SU-DHL-6 (cell line): ENCODE measurements around the gene POC1B.

Experiments
- EZH2phosphoT487 ChIP-seq: fragments of 200-600 bp; sonication (generic), shearing (Covaris generic); conservative IDR thresholded peaks from 2 replicates; pipeline ENCODE4 v1.6.1; 2018; ENCODE audit warnings: mild to moderate bottlenecking, antibody characterized with exemption, low read length, moderate library complexity, mixed read lengths
- TF ChIP-seq, protein P1 (sequence below): fragments of 200-600 bp; sonication (generic); IDR thresholded peaks from one replicate; pipeline ENCODE4 v1.5.1; 2017; ENCODE audit warnings: antibody characterized with exemption, mild to moderate bottlenecking, low read length, moderate library complexity; ENCODE audit not compliant: insufficient read depth, poor library complexity, severe bottlenecking

DNA sequence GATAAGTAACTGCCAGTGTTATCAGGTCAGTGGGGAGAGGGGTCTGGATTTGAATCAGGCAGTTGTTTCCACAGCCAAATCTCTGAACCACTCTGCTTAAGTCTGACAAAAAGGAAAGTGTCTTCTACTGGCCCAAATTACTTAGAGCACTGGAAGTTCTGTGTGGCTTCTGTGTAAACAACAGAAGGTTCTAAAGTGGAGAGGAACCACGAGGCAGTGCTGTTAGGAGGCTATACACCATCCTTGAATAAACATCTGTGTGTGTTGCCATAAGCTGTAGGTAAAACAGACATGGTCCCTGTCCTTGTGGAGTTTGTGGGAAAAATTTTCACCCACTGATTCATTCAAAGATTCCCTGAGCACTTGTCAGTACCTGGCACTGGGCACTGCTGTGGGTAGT lies 51.2 kb downstream of the POC1B start:
- no peak for TF ChIP-seq EZH2phosphoT487
- TF ChIP-seq, protein P1, sequence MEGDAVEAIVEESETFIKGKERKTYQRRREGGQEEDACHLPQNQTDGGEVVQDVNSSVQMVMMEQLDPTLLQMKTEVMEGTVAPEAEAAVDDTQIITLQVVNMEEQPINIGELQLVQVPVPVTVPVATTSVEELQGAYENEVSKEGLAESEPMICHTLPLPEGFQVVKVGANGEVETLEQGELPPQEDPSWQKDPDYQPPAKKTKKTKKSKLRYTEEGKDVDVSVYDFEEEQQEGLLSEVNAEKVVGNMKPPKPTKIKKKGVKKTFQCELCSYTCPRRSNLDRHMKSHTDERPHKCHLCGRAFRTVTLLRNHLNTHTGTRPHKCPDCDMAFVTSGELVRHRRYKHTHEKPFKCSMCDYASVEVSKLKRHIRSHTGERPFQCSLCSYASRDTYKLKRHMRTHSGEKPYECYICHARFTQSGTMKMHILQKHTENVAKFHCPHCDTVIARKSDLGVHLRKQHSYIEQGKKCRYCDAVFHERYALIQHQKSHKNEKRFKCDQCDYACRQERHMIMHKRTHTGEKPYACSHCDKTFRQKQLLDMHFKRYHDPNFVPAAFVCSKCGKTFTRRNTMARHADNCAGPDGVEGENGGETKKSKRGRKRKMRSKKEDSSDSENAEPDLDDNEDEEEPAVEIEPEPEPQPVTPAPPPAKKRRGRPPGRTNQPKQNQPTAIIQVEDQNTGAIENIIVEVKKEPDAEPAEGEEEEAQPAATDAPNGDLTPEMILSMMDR, result no peak
